KOPT-K1 (cell line): ENCODE measurements around the gene OR56A5.

Experiments
- H3K27ac ChIP-seq: fragments of 200-600 bp; sonication (generic); 2 replicates; pipeline ENCODE4 v1.5.1; 2016; ENCODE audit warnings: antibody characterized with exemption, mild to moderate bottlenecking, low read depth, low read length; ENCODE audit not compliant: poor library complexity, severe bottlenecking
- H3K36me3 ChIP-seq: fragments of 200-600 bp; sonication (generic); 2 replicates; pipeline ENCODE4 v1.5.1; 2017; ENCODE audit warnings: antibody characterized with exemption, mild to moderate bottlenecking, low read length, moderate library complexity; ENCODE audit not compliant: insufficient read depth
- H3K9me3 ChIP-seq: fragments of 200-600 bp; sonication (generic); 2 replicates; pipeline ENCODE4 v1.5.1; 2017; ENCODE audit warnings: antibody characterized with exemption, low read length, mild to moderate bottlenecking; ENCODE audit not compliant: insufficient read depth, poor library complexity, severe bottlenecking

OR56A5 gene, protein sequence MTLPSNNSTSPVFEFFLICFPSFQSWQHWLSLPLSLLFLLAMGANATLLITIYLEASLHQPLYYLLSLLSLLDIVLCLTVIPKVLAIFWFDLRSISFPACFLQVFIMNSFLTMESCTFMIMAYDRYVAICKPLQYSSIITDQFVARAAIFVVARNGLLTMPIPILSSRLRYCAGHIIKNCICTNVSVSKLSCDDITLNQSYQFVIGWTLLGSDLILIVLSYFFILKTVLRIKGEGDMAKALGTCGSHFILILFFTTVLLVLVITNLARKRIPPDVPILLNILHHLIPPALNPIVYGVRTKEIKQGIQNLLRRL

DNA sequence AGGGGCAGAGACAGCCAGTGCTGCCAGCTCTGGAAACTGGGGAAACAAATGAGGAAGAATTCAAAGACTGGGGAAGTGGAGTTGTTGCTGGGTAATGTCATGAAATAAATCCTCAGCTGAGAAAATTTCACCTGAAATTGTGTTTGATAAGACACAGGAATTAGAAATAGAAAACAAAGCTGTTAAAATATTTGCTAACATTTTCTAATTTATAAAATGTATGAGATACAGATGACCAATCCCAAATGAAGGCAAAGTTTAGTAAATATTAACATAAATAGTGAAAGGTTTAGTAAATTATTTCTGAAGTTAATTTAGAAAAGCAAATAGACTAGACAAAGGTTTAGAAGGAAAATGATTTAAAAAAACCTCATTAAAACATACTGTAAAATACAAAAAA is at the start of gene OR56A5:
Gene OR56A5 (minus strand): TSS at position 101 of the 400 bp plus-strand sequence. CDS start 0 bp downstream, at position 101.
- Histone ChIP-seq H3K9me3 (peaks cover 3% of the 10 kb centered on the region), H3K36me3 (no peaks in the 10 kb centered on the region), H3K27ac (no peak within 1 kb of the TSS)

DNA sequence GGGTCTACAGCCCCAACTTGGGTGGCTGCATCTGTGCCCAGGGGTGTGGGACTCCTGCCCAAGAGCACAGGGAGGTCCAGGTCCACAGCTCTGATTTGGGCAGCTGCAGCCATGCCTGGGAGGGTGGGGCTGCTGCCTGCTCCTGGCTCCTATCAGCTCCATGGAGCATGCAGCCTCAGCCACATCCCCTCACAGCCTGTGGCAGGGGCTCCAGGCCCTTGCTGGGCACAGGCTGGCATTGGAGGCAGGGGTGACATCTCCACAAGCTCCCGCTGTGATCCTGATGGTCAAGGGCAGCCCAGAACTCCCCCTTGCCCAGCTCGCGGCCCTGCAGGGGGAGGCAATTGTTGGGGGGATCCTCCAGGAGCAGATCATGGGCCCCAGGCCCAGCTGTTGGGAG is 44.7 kb upstream of the OR56A5 start:
- Histone ChIP-seq H3K27ac (no peak overlapping the region), H3K36me3 (no peaks in the 10 kb centered on the region), H3K9me3 (no peaks in the 10 kb centered on the region)

DNA sequence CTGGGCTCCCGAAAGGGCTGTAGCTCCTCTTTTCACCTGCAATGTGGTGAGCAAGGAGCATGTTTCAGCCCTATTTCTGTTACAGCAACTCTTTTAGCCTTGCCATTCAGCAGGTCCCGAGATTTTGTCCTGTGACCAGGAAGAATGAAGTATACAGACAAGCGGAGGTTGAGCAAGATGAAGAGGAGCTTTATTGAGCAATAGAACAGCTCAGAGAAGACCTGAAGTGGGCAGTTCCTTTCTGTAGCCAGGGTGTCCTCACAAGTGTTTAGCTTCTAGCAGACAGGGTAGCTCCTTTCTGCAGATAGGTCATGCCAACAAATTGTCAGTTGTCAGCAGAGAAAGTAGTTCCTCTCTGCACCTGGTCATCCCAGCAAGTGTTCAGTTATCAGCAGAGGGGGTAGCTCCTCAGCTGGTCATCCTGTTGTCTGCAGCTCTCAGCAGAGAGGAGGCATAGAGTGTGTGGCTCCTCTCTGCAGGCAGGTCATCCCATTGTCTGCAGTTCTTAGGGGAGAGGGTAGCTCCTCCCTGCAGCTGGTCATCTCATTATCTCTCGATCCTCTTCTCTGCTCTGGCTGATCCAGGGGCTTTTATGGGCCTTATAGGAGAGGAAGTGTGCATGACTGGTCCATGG is 43.9 kb upstream of the OR56A5 start:
- Histone ChIP-seq H3K9me3 (no peaks in the 10 kb centered on the region), H3K27ac (no peak overlapping the region), H3K36me3 (no peaks in the 10 kb centered on the region)

DNA sequence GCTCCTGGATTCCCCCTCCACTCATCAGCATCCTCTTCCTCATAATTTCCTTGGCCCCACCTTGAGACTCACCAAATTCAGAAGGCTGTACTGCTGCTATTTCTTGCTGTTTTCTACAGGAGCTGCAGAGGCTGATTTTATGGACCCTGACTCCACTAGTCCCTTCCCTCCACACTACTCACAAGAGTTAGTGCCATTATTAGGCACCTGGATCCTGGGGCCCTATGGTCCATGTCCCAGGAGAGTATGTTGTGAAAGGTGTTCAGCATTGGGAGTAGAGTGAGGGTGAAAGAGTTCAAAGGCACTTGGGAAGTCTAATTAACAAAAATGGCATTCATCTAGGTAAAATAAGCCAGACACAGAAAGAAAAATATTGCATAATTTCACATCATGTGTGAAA is 38.6 kb upstream of the OR56A5 start, which contains the start of gene OR56A4:
Gene OR56A4 (minus strand): TSS at position 101 of the 400 bp plus-strand sequence. CDS start 3,954 bp downstream, outside the sequence.
- no peaks in the 10 kb centered on the region for H3K36me3 ChIP-seq
- no peak within 1 kb of the TSS for H3K27ac ChIP-seq
- H3K9me3 ChIP-seq, result no peaks in the 10 kb centered on the region

DNA sequence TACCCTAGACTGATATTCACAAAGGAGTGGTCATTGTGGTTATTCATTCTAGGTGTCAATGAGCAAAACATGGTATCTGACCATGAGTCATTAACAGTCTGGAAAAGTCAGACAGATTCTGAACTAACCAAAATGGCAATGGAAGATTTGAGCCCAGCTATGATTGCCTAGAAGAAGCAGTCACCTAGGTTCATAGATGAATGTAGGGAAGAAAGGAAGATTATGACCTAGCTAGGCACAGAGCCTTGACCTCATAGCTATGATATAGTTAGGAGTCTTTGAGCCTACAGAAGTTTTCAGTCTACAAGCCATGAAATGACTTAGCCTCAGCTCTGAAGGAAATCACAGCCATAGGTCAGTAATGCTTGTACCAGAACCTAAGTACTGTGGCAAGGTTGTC is 38.1 kb upstream of the OR56A5 start:
- no peak overlapping the region for H3K27ac ChIP-seq
- no peaks in the 10 kb centered on the region for H3K9me3 ChIP-seq
- no peaks in the 10 kb centered on the region for H3K36me3 ChIP-seq

DNA sequence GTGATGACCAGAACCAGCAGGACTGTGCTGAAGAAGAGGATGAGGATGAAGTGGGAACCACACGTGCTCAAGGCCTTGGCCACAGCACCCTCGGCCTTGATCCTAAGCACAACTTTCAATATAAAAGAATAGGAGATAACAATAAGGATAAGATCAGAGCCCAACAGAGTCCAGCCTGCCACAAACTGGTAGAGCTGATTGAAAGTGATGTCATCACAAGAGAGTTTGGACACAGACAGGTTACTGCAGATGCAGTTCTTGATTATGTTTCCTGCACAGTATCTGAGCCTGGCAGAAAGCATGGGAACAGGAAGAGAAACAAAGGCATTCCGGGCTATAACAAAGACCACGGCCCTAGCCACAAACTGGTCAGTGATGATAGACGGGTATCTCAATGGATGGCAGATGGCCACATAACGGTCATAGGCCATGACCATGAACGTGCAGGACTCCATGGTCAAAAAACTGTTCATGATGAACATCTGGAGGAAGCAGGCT is 34.0 kb upstream of the OR56A5 start:
- no peaks in the 10 kb centered on the region for H3K9me3 ChIP-seq
- H3K36me3 ChIP-seq, result no peaks in the 10 kb centered on the region
- H3K27ac ChIP-seq, result no peak overlapping the region

DNA sequence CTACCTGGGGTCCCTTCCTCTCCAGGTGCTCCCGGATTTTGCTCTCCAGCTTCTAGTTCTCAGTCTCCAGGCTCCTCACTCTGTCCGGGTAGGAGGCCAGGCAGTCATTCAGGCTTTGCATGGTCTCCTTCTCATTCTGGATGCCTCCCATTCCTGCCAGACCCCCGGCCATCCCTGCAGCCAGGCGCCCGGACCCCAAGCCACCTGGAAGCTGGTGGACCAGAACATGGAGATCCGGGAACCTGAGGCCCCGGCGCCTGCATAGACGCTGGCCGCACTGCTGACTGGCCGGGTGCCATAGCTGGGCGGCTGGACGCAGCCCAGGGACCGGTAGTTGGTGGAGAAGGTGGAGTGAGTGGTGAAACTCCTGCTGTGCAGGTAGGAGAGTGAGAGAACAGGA is 26.5 kb upstream of the OR56A5 start:
- Histone ChIP-seq H3K9me3 (no peaks in the 10 kb centered on the region), H3K36me3 (no peaks in the 10 kb centered on the region)

DNA sequence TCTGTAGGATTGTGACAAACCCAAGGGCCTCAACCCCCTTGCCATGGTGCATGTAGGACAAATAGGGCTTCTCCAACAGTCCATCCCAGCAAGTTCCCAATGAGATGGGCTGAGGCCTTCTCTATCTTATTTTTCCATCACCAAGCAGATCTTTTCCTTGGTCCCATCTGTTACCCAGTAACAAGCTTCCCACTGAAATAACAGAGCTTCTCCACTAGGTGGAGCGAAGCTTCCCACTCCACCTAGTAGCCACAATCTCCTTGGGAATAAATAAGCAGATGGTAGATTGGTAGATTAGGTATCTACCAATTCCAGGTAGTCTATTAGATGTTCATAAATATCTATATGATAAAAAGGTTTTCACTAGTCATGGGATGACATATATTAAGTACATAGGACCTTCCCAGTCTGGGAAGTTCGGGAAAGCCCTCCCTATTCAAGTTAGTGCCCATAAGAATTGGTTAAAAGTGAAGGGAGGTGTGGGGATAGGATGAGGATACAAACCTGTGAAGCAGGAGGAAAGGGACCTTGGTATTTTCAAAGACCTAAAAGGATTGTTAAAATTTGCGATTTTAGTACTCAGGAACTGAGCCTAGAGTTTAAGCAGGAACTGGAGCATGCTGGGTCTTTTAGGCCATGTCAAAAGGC is 24.4 kb upstream of the OR56A5 start:
- Histone ChIP-seq H3K9me3 (no peaks in the 10 kb centered on the region), H3K27ac (no peak overlapping the region), H3K36me3 (no peaks in the 10 kb centered on the region)

More for the DNA sequence above, 26.5 kb upstream of the OR56A5 start:
- H3K27ac ChIP-seq, result no peak overlapping the region

DNA sequence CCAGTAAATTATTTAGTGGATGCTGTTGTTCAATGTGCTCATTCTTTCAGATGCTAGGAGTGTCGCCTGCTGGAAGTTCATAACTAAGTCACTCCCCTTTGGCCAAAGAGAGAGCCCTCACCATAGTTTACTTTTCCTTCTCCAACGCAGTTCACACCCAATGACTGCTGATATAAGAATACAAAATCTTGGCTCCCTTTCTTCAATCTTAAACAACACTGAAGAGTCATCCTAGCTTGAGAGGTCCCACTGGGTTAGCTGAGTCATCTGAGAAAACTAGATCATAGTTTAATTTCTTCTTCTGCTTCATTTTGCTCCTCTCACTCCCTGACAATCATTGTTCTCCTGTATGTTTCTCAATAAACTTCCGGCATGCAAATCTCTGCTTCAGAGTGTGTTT is 23.9 kb upstream of the OR56A5 start:
- no peak overlapping the region for H3K27ac ChIP-seq
- no peaks in the 10 kb centered on the region for H3K9me3 ChIP-seq
- H3K36me3 ChIP-seq, result no peaks in the 10 kb centered on the region

DNA sequence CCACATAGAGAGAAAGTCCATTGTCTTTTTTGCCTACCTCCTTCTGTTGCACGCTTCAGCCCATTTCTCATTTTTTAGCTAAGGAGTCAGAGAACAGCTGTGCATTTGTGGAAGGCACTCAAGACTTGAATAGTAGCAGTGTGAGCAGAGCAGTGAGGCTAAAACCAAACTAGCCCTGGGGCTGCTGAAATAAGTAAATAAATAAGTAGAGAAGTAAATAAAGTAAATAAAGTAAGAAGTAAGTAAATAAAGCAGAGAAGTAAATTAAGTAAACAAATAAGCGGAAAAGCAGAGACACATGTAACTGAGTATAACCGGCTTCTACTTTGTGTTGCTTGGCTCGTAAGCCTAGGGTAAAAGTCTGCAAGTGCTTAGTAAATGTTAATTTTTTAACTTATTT is 20.9 kb upstream of the OR56A5 start:
- Histone ChIP-seq H3K36me3 (no peaks in the 10 kb centered on the region), H3K27ac (no peak overlapping the region), H3K9me3 (no peaks in the 10 kb centered on the region)

DNA sequence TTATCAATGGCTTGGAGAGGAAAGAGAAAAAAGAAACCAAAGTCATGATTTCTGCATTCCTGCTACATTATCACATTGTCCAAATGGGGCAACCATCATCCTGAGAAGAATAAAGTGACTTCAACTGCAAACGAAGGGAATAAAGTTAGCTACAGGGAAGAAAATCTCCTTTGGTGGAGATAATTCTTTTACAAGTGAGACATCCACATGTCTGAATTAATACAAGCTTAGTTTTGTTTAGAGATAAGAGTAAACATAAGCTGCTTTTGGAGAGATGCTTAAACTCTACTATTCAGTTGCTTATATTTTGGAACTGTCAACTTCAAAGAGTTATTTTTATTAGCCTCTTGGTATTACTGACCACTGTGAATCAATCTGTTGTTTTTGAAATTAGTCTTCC is 18.6 kb upstream of the OR56A5 start, which contains the start of gene OR52L1:
Gene OR52L1 (minus strand): TSS at position 101 of the 400 bp plus-strand sequence. CDS start 55 bp downstream, at position 46.
- Histone ChIP-seq H3K27ac (no peak within 1 kb of the TSS), H3K36me3 (no peaks in the 10 kb centered on the region), H3K9me3 (no peaks in the 10 kb centered on the region)

DNA sequence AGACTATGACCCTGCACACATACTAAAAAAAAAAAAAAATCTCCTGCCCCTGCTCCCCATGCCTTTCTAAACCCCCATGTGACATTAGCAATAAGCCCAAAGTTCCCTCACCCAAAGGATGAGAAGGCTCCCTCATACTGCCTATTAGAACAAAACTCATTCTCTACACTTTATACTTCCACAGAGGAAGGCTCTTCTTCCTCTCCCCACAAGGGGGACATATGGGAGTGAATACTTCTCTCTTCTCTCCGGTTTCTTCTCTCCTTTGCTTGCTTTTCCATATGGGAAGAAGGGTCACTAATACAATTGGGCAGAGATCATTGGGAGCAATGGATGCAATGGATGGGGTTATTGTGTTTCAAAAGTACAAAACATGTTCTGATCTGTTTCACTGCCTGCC is 15.1 kb upstream of the OR56A5 start:
- H3K36me3 ChIP-seq, result no peaks in the 10 kb centered on the region
- no peak overlapping the region for H3K27ac ChIP-seq
- H3K9me3 ChIP-seq, result no peaks in the 10 kb centered on the region

DNA sequence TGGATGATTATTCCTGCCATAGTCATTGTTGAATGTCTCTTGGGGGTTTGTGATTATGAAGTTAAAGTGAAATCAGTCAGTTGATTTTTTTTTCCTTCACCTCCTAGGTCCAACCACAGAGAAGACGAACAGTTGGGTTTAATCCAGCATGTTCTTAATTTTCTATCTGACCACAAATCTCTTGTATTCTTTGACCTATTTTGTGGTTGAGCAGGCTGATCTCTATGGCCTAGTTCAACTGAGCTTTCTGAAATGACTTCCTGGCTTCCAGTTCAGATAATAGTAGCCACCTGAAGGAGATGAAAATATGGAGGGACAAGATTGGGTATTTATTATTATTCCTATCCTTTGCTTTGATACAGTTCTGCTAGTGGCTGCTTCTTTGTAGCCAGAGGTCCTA is 5.2 kb upstream of the OR56A5 start:
- Histone ChIP-seq H3K27ac (no peak overlapping the region), H3K36me3 (no peaks in the 10 kb centered on the region), H3K9me3 (no peaks in the 10 kb centered on the region)

DNA sequence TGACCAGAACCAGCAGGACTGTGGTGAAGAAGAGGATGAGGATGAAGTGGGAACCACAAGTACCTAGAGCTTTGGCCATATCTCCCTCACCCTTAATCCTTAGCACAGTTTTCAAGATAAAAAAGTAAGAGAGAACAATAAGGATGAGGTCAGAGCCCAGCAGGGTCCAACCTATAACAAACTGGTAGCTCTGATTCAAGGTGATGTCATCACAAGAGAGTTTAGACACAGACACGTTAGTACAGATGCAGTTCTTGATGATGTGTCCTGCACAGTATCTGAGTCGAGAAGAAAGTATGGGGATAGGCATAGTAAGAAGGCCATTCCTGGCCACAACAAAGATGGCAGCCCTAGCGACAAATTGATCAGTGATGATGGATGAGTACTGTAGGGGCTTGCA is 586 bp downstream of the OR56A5 start:
- H3K27ac ChIP-seq, result no peak overlapping the region
- no peaks in the 10 kb centered on the region for H3K36me3 ChIP-seq
- peaks cover 3% of the 10 kb centered on the region for H3K9me3 ChIP-seq

DNA sequence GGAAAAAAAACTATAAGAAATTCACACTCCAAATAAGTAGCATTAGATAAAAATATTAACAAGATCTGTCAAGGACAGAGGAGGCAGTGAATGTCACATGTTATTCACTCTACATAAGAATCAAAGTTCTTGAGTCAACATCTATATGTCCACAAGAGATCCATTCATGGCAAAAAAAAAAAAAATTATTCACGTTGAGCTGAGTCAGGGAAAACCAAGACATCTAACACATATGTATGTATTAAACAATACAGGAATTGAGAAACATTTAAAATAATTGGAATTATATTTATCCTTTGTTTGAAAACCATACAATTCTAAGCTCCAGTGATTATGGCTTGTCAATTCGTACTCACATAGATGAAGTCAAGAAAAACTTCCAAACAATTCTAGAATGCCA is 1.3 kb downstream of the OR56A5 start:
- no peaks in the 10 kb centered on the region for H3K36me3 ChIP-seq
- no peak overlapping the region for H3K27ac ChIP-seq
- peaks cover 3% of the 10 kb centered on the region for H3K9me3 ChIP-seq
